Loucy (cell line): ENCODE results near the gene RAD23B.

Experiments
- H2AFZ ChIP-seq: fragments of 200-600 bp; sonication (generic); 2 replicates; pipeline ENCODE4 v1.6.0; 2016; ENCODE audit warnings: antibody characterized with exemption, mild to moderate bottlenecking, low read length, moderate library complexity
- H3F3A ChIP-seq: fragments of 200-600 bp; 2 replicates; pipeline ENCODE4 v1.6.0; 2016; ENCODE audit warnings: antibody characterized with exemption, low read depth, mild to moderate bottlenecking
- H3K27me3 ChIP-seq: fragments of 200-600 bp; sonication (generic); 2 replicates; pipeline ENCODE4 v1.6.1; 2014; ENCODE audit warnings: low read length, mild to moderate bottlenecking; ENCODE audit not compliant: insufficient read depth, poor library complexity, severe bottlenecking
- H3K36me3 ChIP-seq: fragments of 200-600 bp; sonication (generic); 2 replicates; pipeline ENCODE4 v1.6.1; 2016; ENCODE audit warnings: low read length; ENCODE audit not compliant: insufficient read depth
- H3K4me1 ChIP-seq: fragments of 200-600 bp; sonication (generic); 2 replicates; pipeline ENCODE4 v1.5.1; 2014; ENCODE audit warnings: low read length, mild to moderate bottlenecking; ENCODE audit not compliant: insufficient read depth, poor library complexity, severe bottlenecking
- H3K4me2 ChIP-seq: fragments of 200-600 bp; sonication (generic); 2 replicates; pipeline ENCODE4 v1.6.0; 2014; ENCODE audit warnings: antibody characterized with exemption, low read length, low read depth, mild to moderate bottlenecking; ENCODE audit not compliant: poor library complexity, severe bottlenecking
- H3K4me3 ChIP-seq: fragments of 200-600 bp; sonication (generic); 2 replicates; pipeline ENCODE4 v1.5.1; 2014; ENCODE audit warnings: low read length, mild to moderate bottlenecking, mixed read lengths; ENCODE audit not compliant: poor library complexity, severe bottlenecking
- H3K79me2 ChIP-seq: fragments of 200-600 bp; sonication (generic); 2 replicates; pipeline ENCODE4 v1.6.1; 2014; ENCODE audit warnings: low read length; ENCODE audit not compliant: insufficient read depth
- H3K9ac ChIP-seq: fragments of 200-600 bp; sonication (generic); 2 replicates; pipeline ENCODE4 v1.6.0; 2014; ENCODE audit warnings: mild to moderate bottlenecking, low read depth, low read length, moderate library complexity; ENCODE audit not compliant: poor library complexity, severe bottlenecking
- H3K9me2 ChIP-seq: fragments of 200-600 bp; sonication (generic); replicated peaks from 2 replicates; pipeline ENCODE4 v1.6.1; 2016; ENCODE audit warnings: low read depth, low read length, mixed read lengths
- H3K9me3 ChIP-seq: fragments of 200-600 bp; sonication (generic); 2 replicates; pipeline ENCODE4 v1.6.1; 2014; ENCODE audit warnings: mild to moderate bottlenecking, antibody characterized with exemption, low read length, low read depth; ENCODE audit not compliant: insufficient read depth
- H4K20me1 ChIP-seq: fragments of 200-600 bp; sonication (generic); 2 replicates; pipeline ENCODE4 v1.6.0; 2014; ENCODE audit warnings: antibody characterized with exemption, low read length, mild to moderate bottlenecking; ENCODE audit not compliant: insufficient read depth, poor library complexity, severe bottlenecking
- EZH2phosphoT487 ChIP-seq: fragments of 200-600 bp; IDR thresholded peaks from 2 replicates; pipeline ENCODE4 v1.6.1; 2018; ENCODE audit warnings: antibody characterized with exemption, mild to moderate bottlenecking, moderate library complexity, borderline replicate concordance
- TF ChIP-seq, protein P1 (sequence below): fragments of 200-600 bp; sonication (generic); conservative IDR thresholded peaks from 2 replicates; pipeline ENCODE4 v1.5.1; 2014; ENCODE audit warnings: mild to moderate bottlenecking, antibody characterized with exemption, low read length

RAD23B gene

DNA sequence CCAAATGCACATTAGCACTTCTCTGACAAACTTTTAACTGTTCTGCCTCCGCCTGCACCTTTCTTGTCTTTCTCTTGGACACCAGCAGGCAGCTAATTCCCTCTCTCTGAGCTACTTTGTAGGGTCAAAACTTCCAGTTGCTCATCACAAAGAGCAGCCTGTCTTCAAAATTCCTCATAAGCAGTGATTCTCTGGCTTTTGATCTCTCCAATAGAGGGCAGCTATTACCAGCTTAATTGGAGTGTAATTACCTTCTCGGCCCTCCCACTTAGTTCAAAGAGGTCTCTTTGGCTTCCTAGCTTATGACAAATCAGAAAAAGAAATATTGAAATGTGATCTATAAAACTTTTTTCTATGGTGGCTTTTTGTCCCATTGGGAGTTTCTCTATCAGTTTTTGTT lies 43.6 kb upstream of the RAD23B start:
- no peaks in the 10 kb centered on the region for H3F3A ChIP-seq
- no peaks in the 10 kb centered on the region for H3K9me2 ChIP-seq
- no peaks in the 10 kb centered on the region for H4K20me1 ChIP-seq
- H2AFZ ChIP-seq: no peak overlapping the region
- no peak overlapping the region for H3K9ac ChIP-seq
- no peak for TF ChIP-seq EZH2phosphoT487
- TF ChIP-seq, protein P1, sequence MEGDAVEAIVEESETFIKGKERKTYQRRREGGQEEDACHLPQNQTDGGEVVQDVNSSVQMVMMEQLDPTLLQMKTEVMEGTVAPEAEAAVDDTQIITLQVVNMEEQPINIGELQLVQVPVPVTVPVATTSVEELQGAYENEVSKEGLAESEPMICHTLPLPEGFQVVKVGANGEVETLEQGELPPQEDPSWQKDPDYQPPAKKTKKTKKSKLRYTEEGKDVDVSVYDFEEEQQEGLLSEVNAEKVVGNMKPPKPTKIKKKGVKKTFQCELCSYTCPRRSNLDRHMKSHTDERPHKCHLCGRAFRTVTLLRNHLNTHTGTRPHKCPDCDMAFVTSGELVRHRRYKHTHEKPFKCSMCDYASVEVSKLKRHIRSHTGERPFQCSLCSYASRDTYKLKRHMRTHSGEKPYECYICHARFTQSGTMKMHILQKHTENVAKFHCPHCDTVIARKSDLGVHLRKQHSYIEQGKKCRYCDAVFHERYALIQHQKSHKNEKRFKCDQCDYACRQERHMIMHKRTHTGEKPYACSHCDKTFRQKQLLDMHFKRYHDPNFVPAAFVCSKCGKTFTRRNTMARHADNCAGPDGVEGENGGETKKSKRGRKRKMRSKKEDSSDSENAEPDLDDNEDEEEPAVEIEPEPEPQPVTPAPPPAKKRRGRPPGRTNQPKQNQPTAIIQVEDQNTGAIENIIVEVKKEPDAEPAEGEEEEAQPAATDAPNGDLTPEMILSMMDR: peak; percentile 50
- H3K79me2 ChIP-seq: no peaks in the 10 kb centered on the region
- H3K36me3 ChIP-seq: no peaks in the 10 kb centered on the region
- H3K4me2 ChIP-seq: no peak overlapping the region
- H3K4me1 ChIP-seq: no peaks in the 10 kb centered on the region
- H3K4me3 ChIP-seq: no peak overlapping the region
- H3K27me3 ChIP-seq: no peaks in the 10 kb centered on the region
- H3K9me3 ChIP-seq: no peaks in the 10 kb centered on the region

DNA sequence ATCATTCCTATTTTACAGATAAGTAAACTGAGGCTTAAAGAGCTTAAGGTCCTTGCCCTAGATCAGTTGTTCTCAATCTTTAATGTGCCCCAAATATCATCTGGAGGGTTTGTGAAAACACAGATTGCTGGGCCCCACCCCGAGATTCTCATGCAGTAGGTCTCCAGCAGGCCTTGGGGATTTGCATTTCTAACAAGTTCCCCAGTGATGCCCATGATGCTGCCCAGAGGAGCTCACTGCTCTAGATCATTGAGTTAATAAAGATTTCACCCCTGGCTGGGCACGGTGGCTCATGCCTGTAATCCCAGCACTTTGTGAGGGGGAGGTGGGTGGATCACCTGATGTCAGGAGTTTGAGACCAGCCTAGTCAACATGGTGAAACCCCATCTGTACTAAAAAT lies 42.8 kb upstream of the RAD23B start:
- no peak overlapping the region for H3K4me2 ChIP-seq
- H3K9ac ChIP-seq: no peak overlapping the region
- no peak for TF ChIP-seq EZH2phosphoT487
- TF ChIP-seq, protein P1: no peak
- H3K4me1 ChIP-seq: no peaks in the 10 kb centered on the region
- no peaks in the 10 kb centered on the region for H3F3A ChIP-seq
- H2AFZ ChIP-seq: no peak overlapping the region
- no peaks in the 10 kb centered on the region for H3K27me3 ChIP-seq
- H3K4me3 ChIP-seq: no peak overlapping the region
- H3K36me3 ChIP-seq: no peaks in the 10 kb centered on the region
- H3K79me2 ChIP-seq: no peaks in the 10 kb centered on the region
- H3K9me2 ChIP-seq: no peaks in the 10 kb centered on the region
- no peaks in the 10 kb centered on the region for H4K20me1 ChIP-seq
- H3K9me3 ChIP-seq: no peaks in the 10 kb centered on the region

DNA sequence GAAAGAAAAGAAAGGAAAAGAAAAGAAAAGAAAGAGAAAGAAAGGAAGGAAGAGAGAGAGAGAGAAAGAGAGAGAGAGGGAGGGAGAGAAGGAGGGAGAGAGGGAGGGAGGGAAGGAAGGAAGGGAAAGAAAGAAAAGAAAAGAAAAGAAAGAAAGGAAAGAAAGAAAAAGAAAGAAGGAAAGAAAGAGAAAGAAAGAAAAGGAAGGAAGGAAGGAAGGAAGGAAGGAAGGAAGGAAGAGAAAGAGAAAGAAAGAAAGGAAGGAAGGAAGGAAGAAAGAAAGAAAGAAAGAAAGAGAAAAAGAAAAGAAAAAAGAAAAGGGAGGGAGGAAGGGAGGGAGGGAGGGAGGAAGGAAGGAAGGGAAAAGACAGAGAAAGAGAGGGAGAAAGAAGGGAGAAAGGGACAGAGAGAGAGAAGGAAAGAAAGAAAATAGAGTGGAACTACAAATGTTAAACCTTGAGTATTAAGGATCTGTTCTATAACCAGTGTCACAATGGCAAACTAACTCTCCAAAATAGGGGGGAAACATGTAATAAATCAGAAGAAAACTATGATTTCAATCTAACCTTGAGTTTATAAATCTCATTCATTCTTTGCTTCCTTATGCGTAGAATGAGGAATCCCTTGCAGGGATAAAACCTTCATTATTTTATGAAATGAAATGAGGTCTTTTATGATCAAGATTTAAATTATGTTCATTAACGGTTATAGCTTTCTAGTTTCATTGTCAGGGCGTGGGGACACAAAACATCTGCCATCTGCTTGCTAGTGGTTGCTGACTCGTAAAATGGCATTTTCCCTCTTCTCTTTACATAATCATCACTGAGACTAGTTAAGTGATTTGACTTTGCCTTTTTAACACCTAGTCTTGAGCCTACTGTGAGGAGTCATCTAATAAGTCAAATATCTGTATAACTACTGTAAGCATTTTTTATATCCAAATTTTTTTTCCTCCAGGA lies 40.7 kb upstream of the RAD23B start:
- TF ChIP-seq, protein P1: no peak
- no peak for TF ChIP-seq EZH2phosphoT487
- Histone ChIP-seq H3K4me2 (no peak overlapping the region), H3K9me3 (no peaks in the 10 kb centered on the region), H3F3A (no peaks in the 10 kb centered on the region), H3K27me3 (no peaks in the 10 kb centered on the region), H4K20me1 (no peaks in the 10 kb centered on the region), H3K36me3 (no peaks in the 10 kb centered on the region), H2AFZ (no peak overlapping the region), H3K4me1 (peaks cover 6% of the 10 kb centered on the region), H3K4me3 (no peak overlapping the region), H3K9me2 (no peaks in the 10 kb centered on the region), H3K9ac (no peak overlapping the region), H3K79me2 (no peaks in the 10 kb centered on the region)
